HPDE6-E6E7 (cell line): ENCODE data around the gene IL17RD.
"Not testable (repeated sequence)": the region's sequence is repeated elsewhere in the genome, so short reads cannot be mapped to it uniquely, and the experiment has no call there.

Experiments
- DNase-seq: peaks from one replicate; pipeline ENCODE4 v3.0.0; 2011; ENCODE audit warnings: missing footprints; ENCODE audit errors: extremely low spot score

Gene IL17RD

DNA sequence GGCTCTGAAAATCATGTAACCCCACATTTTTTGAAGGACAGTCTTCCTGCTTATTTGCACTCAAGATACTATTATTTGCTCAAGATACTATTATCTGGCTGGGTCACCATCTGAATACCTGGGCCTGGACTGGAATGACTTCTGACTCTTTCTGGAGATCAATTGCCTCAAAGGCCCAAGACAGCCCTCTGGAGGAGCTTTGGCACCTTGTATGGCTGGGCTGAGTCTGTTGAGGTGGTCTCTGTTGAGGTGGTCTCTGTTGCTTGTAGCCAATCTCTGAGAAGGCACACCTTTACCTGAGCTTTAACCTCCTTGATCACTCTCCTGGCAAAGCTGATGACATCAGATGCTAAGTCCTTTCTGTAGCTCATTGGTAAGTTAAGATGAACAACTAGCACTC, 71.7 kb downstream of the IL17RD start:
- no peak for DNase-seq

DNA sequence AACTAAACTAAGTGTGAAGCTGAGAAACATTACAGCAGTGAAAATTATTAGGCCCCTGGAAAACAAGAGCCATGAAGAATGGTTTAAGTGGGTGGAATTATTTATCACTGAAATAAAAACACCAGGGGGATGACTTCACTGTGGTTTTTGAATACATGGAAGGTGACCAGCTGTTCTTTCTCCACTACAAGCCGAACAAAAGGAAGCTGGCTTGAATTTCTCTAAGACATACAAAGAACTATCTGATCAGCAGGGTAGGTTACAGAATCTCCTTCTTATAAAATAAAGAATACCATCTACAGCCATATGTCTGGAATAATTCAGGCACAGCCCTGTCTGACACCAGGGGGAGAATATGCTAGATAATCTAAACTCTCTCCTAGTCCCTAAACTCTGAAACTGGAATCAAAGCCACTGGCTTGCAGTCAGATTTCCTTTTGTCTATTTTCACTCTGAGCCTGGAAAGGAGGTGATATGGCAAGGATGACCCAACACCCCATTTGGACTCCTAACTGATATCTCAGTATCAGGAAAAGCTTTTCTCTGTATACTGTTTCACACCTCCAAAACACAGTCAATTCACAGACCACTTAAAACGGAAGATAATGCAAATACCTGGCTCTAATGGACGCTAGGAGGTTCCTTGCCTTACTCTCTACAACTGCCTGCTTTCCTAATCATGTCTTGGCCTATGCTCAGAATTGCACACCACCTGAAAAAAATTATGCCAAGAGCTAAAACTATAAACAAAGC, 73.5 kb downstream of the IL17RD start:
- no peak for DNase-seq

DNA sequence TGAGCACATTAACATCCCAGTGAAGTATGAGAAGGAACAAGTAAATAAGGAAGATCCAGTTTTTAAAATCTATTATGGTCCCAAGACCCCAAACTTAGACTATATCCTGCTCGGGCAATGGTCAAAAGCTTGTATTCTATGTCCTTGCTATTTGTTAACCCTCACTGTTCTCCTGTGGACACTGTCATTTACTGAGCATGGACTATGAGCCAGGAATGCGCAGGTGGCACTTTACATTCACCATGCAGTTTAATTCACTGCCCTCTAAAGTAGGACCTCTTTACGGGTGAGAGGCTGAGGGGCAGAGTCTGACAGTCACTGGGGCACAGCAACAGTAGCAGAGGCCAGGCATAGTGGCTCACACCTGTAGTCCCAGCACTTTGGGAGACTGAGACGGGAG, 76.1 kb downstream of the IL17RD start:
- no peak for DNase-seq

DNA sequence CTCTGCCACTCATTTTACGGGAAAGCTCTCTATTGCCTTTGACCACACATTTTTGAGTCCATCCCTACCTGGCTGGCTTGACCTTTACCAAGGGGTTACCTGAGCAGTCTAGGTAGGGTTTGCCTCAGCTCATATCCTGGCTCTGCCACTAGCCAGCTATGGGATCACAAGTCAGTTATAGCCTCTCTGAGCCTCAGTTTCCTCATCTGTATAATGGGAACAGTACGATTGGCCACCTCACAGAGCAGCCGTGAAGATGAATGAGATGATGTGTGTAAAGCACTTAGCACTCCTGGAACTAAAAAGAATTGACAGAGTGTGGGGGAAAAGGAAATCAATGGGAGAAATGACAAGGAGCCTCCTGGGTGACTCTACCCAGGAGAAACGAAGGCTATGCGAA, 76.7 kb downstream of the IL17RD start:
- no peak for DNase-seq

DNA sequence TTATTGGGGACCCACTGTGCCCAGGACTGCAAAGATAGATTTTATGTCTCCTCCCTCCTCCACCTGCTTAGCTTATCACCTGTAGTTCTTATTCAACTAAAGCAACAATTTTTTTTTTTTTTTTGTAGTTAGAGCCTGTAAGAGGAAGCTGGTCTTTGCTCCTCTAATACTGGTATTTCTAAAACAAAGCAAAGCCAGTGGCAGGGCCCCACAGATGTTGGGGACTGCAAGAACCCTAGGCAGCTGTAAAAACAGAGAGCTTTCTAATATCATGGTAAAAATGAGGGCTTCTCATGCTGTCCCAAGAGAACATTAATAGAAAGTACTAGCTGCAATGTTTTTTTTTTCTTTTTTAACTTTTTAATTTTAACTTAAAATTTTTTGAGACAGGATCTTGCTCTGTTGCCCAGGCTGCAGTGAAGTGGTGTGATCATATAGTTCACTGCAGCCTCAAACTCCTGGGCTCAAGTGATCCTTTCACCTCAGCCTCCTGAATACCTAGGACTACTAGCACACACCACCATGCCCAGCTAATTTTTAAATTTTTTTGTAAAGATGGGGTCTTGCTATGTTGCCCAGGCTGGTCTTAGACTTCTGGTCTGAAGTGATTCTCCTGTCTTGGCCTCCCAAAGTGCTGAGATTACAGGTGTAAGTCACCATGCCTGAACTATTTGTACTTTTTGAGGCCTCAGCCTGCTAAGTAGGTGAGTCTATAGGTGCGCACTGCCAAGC, 77.6 kb downstream of the IL17RD start:
- DNase-seq = no peak

DNA sequence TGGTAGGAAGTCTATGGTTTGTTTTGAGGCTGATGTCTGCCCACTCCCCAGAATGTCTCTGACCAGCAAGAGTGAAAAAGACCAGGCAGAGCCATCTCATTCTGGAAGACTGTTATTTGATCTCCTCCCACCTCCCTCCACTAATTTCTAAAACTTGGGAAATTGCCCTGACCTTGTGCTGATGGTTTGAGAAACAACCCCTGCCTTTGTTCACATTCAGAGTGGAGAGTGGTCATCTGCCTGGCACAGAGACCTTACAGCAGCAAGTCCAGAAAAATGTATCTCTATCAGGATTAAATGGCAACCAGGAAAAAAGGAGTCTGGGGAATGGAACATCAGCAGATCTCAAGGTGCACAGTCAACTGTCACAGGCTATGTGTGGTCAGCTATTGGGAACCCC, 79.0 kb downstream of the IL17RD start:
- no peak for DNase-seq

DNA sequence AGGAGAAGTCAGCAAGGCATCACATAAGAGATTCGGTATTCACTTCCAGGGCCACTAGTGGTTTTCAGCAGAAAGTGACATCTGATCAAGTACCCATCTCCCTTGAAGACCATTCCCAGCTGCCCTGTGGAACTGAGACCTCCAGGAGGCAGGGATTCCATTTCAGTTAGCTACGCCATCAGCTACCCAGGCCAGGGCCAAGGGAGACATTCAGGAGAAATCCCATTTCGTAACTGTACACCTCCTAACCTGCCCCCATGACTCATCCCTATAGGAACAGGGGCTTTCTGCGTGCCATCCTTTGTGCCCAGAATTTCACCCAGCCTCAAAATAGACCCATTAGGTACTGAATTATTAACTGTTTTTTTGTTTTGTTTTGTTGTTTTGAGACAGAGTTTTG, 79.9 kb downstream of the IL17RD start:
- no peak for DNase-seq

DNA sequence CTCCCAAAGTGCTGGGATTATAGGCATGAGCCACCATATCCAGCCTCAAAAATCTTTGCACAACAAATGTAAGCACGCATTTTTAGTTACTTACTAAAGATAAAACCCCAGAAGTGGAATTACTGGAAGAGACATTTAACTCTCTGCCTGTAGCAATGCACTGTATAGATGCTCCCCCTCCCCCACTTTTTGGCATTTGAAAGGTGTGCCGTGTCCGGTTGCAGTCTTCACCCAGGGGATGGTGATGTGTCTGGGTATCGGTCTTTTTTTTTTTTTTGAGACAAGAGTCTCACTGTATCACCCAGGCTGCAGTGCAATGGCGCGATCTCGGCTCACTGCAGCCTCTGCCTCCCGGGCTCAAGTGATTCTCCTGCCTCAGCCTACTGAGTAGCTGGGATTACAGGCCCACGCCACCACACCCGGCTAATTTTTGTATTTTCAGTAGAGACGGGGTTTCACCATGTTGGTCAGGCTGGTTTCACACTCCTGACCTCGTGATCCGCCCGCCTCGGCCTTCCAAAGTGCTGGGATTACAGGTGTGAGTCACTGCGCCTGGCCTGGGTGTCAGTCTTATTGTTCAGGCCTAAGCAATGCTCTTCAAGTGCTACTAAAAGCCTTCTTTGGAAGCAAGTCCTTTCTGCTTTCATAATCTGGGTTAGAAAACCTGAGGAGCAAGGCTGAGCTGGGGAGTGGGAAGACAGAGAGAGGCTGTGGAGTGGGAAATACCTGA, 81.7 kb downstream of the IL17RD start:
- DNase-seq = not testable (repeated sequence)

DNA sequence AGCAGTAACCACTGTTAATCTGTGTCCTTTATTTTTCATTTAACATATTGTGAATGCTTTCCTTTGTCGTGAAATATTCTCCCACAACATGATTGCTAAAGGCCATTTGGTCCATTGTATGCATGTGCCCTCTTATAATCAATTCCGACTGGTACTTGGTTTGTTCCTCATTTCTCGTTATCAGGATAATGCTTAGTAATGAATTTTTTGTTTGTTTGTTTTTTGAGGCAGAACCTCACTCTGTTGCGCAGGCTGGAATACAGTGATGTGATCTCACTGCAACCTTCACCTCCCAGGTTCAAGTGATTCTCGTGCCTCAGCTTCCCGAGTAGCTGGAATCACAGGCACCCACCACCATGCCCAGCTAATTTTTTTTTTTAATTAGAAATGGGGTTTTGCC, 82.7 kb downstream of the IL17RD start:
- no peak for DNase-seq

DNA sequence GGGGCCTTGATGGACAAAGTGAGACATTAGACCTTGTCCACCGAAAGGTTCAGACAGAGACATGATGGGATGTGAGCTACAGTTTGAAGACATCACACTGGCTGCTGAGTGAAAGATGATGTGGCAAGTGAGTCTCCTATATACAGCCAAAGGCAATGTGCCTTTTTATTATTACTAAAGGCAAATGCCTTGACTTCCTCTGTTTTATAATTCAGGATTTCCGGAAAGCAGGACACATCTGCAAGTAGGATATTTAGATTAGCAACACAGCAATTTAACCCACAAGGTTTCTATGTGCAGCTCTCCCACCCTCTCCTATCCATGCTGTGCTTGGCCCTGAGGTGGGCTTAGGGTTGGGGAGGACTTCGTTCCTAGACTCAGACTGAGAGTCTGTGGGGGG, 84.0 kb downstream of the IL17RD start:
- DNase-seq = no peak

DNA sequence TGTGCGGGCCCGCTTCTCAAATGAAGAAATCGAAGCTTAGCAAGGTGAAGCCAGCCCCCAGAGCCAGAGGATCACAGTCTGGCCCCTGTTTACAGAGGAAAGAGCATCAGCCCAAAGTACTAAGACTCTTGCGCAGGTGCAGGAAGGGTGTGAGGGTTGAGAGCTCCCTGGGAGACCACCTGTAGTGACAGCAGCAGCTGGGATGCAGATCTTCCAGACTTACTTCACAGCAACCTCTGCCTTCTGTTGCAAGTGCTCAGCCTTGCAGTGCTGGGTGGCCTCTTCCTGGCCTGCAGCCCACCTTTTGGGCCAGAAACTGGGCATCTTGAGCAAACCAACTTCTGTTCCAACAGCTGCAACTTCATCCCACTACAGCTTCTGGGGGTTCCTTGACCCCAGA, 85.0 kb downstream of the IL17RD start:
- DNase-seq = no peak

DNA sequence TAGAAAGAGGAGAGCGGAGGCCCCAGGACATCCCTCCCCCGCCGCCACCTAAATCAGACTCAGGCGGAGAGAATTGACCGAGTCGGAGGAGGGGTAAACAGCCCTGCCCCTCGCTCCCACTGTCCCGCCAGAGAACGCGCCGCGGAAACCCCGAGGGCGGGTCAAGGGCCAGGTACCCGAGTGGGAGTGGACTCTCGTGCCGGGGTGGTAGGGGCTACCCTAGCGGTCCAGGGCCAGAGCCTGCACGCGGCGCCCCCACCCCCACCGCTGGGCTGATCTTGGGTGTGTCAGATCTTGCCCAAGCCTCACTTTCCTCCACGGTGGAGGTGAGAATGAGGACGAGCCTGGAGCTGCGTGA, 85.7 kb downstream of the IL17RD start:
- DNase-seq = no peak

DNA sequence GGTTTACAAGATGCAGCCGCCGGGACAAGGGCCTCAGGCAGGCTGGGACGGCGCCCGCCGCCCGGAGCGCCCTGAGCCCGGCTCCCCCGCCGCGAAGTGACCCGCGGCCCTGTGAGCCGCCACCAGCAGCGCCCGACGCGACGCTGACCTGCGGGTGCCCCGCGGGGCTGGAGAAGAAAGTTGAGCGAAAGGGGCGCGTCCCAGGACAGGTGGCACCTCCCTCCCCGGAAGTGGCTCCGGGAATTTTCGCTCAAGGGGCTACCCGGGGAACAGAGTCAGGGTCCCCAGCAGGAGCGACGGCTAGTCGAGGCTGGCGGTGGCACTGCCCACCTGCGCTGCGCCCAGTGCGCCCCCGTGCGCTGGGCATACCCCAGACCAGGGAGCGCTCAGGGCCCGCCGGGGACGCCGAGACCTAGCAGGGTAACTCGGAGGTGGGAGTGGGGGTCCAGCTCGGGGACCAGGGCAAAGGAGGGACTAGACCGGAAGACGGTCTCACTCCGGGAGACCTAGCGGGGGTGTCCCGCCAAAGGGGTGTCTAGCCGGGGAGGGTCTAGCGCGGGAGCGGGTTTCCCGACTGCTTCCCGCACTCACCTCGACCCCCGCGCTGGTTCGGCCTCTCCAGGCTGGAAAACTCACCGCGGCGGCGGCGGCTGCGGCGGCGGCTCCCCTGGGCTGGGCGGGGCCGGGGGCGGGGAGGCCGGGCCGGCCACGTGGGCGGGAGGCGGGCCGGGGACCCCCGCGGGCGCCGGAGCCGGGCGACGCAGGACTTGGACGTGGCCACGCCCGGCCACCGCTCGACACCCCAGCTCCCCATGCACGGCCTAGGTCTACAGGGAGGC, 86.3 kb downstream of the IL17RD start:
- DNase-seq = no peak

DNA sequence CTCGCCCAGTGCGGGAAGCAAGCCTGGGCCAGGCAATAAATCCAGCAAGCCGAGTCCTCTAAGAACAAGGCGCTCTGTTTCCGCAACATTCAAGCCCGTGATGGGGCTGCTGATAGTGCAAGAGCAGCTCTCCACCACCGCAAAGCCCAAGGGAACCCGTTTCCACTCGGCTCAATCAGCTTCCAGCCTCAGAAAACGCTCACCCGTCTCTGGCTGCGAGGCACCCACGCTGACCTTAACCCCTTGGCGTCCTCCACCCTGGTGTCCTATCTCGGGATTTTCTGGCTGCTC, 86.9 kb downstream of the IL17RD start:
- DNase-seq = no peak

DNA sequence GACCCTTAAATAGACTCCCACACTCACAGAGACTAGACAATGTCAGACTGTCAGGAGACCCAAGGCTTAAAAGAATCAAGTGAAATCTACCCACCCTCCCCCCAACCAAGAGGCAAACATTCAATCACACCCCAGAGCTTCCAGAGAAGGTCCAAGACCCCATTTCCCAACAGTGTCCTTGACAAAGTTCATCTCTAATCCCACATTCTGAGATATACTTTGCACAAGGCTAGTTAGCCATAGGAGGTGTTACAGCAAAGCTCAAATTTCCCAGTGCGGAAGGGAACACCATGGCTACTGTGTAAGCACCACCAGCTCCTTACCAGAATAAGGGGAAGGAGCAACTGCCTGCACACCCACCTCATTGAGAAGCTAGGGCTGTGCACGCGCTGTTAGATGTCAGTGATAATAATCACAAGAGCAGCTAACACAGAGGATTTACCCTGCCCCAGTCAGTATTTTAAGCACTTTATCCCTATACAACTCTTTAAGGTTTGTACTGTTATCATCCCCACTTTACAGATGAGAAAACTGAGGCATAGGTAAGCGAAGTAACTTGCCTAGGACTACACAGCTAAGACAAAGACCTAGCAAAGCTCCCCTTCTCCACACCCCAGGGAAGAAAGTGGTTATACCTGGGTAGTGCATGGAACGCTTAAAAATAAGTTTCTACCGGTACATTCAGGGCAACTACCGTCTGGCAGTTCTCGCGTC, 87.4 kb downstream of the IL17RD start:
- DNase-seq = no peak

DNA sequence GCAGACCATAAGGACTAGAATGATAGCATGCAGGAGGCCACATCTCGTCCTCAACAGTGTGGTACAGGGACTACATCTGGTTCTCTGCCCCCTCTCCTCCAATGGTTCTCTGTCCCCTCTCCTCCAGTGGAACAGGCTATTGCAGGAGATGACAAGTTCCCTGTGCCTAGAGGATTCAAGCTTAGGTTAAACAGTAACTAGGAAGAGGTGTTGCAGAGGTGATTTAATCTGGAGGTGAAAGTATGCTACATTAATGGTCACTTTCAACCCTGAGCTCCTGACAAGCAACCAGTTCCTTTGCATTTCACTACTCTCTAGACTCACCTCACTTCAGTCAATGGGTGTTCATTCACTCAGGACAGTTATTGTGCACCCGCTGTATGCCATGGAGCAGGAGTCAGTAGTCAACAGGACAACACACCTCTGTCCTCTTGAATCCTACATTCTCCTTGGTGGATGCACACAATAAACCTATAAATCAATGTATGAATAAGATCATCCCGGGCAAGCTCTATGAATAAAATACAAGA, 88.7 kb downstream of the IL17RD start:
- DNase-seq = no peak

DNA sequence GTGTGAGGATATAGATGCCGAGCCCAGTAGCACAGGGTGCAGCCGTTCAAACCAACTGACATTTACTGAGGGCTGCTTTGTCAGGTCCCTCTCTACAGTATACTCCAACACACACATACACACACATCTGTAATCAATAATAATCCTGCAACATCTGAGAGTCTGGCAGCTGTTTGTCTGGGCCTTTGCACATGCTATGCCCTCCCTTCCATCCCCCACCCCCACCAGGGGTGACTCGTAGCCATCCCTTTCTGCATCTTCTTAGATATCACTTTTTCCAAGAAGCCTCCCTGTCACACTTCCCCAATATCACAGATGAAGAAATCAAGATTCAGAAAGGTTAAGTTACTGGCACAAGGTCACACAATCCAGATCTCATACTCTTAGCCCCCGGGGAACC, 91.0 kb downstream of the IL17RD start:
- DNase-seq = no peak

DNA sequence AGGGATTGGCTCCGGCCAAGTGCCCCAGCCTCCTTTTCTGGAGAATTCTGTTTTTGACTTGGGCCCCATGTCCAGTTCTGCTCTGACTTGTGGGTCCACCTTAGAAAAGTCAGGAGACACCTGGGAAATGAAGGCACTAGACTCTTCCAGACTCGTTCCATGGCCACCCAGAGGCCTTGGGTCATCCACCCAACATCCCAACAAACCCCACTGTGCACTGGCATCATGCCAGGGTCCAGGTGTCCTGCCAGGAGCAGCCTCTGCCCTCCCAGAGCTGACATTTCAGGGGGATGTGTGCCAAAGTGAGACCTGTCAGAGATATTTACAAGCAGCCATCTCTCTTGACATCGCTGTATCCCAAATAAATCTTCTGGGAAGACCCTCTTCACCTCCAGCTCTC, 91.5 kb downstream of the IL17RD start:
- DNase-seq = no peak

DNA sequence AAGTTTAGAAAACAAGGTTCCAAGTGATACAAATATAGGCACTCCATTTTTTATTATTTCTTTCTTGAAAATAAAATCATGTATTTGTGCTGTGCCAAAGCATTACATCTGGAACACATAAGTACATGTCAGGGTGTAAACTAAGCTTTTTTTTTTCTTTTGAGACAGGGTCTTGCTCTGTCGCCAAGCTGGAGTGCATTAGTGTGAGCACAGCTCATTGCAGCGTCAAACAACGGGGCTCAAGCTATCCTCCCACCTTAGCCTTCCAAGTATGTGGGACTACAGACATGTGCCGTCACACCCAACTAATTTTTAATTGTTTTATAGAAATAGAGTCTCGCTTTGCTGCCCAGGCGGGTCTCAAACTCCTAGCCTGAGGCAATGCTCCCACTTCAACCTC, 95.7 kb downstream of the IL17RD start:
- DNase-seq = no peak

DNA sequence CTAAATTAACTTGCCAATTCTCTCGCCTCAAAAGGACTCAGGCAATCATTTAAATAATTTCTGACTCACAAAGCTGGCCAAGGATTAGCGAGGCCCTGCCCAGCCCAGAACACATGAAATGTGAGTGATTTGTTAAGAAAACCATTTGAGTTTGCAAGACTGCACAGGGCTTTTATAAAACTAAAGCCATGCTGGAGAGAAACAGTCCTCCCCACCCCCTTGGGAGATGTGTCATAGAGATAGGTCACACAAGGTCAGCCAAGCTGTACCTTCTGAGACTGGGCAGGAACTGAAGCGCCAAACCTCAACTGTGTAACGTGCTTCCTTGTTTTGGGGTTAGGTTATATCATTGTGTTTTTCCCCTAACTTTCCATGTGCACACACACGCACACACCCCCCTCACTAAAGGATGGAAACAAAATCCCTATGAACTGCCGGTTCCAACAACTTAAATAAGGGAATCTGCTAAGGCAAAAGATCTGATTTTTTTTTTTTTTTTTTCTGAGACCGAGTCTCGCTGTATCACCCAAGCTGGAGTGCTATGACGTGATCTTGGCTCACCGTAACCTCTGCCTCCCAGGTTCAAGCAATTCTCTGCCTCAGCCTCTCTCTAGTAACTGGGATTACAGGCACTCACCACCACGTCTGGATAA, 96.6 kb downstream of the IL17RD start:
- DNase-seq = peak; percentile 55

DNA sequence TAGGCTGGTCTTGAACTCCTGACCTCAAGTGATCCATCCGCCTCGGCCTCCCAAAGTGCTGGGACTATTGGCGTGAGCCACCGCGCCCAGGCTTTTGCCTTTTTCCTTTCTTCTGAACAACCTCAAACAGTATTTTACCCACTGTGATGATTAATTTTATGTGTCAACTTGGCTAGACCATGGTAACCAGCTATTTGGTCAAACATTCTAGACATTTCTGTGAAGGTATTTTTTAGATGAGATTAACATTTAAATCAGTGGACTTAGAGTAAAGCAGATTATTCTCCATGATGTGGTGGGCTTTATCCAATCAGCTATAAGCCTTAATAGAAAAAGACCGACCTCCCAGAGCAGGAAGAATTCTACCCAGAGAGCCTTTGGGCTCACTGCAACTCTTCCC, 98.7 kb downstream of the IL17RD start:
- no peak for DNase-seq
